Endothelial cell of umbilical vein (primary cell): Measurements from ENCODE around the gene COL4A2.

Experiments used
- CTCF ChIP-seq, 2 donors: IDR thresholded peaks; 1 replicate in 1 of 2; 2 replicates in 1 of 2; pipeline ENCODE4 v1.5.1; 2011; ENCODE audit warnings: low read length in 2 of 2, mild to moderate bottlenecking in 2 of 2, moderate library complexity in 2 of 2, control low read depth in 1 of 2, inconsistent platforms in 1 of 2, low read depth in 1 of 2; ENCODE audit not compliant: insufficient read depth in 1 of 2; ENCODE audit errors: extremely low read depth in 1 of 2
- EZH2 ChIP-seq: IDR thresholded peaks from 2 replicates; pipeline ENCODE4 v1.6.1; 2012; ENCODE audit warnings: borderline replicate concordance, low read depth, mild to moderate bottlenecking, moderate library complexity, low read length, inconsistent platforms; ENCODE audit not compliant: severe bottlenecking
- FOS ChIP-seq: IDR thresholded peaks from 2 replicates; pipeline ENCODE4 v1.6.1; 2011; ENCODE audit warnings: mild to moderate bottlenecking, low read length, moderate library complexity, borderline replicate concordance; ENCODE audit not compliant: insufficient read depth
- GATA2 ChIP-seq: IDR thresholded peaks from 2 replicates; pipeline ENCODE4 v1.7.0; 2011; ENCODE audit warnings: low read depth, mild to moderate bottlenecking, moderate library complexity, mixed read lengths, low read length; ENCODE audit not compliant: insufficient read length, insufficient read depth
- JUN ChIP-seq: IDR thresholded peaks from 2 replicates; pipeline ENCODE4 v1.6.1; 2011; ENCODE audit warnings: borderline replicate concordance, low read depth; ENCODE audit not compliant: insufficient read length, insufficient read depth
- MYC ChIP-seq: IDR thresholded peaks from one replicate; pipeline ENCODE4 v1.6.1; 2011; ENCODE audit warnings: mild to moderate bottlenecking, low read depth, low read length
- POLR2A ChIP-seq: IDR thresholded peaks from 2 replicates; pipeline ENCODE4 v1.6.1; 2012; ENCODE audit warnings: low read depth, mild to moderate bottlenecking, control low read depth, low read length
- POLR2AphosphoS5 ChIP-seq: IDR thresholded peaks from 2 replicates; pipeline ENCODE4 v1.6.1; 2012; ENCODE audit warnings: low read depth, mild to moderate bottlenecking, control low read depth, low read length, moderate library complexity; ENCODE audit not compliant: insufficient read depth
- TF ChIP-seq, protein P1 (sequence below): IDR thresholded peaks from 2 replicates; pipeline ENCODE4 v1.6.1; 2011; ENCODE audit not compliant: insufficient read depth, insufficient read length

DNA sequence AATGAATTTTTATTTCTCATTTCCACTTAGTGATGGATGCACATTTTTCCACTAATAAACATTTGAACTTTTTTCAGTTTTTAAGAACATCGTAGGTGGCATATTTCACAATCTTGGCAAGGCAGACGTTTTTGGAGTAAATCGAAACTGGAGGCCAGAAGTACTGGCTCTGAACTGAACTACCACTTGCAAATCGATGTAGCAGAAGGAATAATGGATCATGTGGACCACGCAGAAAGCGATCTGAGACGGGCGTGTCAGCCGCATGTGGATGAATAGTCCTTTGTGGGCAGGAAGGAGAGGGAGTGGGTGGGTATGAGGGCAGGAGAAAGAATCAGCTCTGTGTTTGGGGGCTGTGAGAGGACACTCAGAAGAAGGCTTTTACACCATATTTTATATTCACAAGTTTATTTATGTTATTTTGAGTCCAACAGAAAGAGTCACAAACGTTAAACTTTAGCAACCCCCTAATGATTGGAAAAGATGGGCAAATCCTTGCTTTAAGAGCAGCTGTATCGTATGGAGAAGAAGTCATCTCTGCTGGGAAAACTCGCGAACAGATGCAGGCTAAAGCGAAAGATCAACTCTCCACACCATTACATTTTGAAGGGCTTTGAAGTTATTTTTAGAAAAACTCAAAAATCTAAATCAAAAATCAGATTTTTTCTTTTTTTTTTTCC lies 90.5 kb downstream of the COL4A2 start:
- no peak for TF ChIP-seq CTCF (IDR thresholded peaks at IDR 0.05; ENCODE audit: extremely low read depth in 1 of 2, insufficient read depth in 1 of 2, low read depth in 1 of 2, low read length in 2 of 2)
- no peak for TF ChIP-seq MYC
- TF ChIP-seq EZH2, result no peak
- TF ChIP-seq POLR2AphosphoS5, result no peak
- no peak for TF ChIP-seq POLR2A
- TF ChIP-seq GATA2, result no peak
- TF ChIP-seq, protein P1, sequence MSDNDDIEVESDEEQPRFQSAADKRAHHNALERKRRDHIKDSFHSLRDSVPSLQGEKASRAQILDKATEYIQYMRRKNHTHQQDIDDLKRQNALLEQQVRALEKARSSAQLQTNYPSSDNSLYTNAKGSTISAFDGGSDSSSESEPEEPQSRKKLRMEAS, result no peak
- no peak for TF ChIP-seq JUN
- no peak for TF ChIP-seq FOS
